Umbilical cord (tissue), 2 donors: Measurements from ENCODE around the gene ZNF516. TPM values are rescaled to one million over a fixed set of nuclear protein-coding genes. Genes with fewer than 3 reads are reported as not detected.

Experiments
- DNase-seq: peaks from one replicate; pipeline ENCODE4 v3.0.0-alpha.2; 2015; ENCODE audit warnings: low spot score
- total RNA-seq: library from RNA; depleted of rRNA; stranded (reverse); fragments of >200 nt; gene quantifications from one replicate; pipeline ENCODE4 v1.2.3, GENCODE V29; 2014; ENCODE audit warnings: low replicate concordance; ENCODE audit not compliant: insufficient read depth

The ZNF516 gene
- total RNA-seq, 1 donor from 2014 or later: 29.6 TPM

DNA sequence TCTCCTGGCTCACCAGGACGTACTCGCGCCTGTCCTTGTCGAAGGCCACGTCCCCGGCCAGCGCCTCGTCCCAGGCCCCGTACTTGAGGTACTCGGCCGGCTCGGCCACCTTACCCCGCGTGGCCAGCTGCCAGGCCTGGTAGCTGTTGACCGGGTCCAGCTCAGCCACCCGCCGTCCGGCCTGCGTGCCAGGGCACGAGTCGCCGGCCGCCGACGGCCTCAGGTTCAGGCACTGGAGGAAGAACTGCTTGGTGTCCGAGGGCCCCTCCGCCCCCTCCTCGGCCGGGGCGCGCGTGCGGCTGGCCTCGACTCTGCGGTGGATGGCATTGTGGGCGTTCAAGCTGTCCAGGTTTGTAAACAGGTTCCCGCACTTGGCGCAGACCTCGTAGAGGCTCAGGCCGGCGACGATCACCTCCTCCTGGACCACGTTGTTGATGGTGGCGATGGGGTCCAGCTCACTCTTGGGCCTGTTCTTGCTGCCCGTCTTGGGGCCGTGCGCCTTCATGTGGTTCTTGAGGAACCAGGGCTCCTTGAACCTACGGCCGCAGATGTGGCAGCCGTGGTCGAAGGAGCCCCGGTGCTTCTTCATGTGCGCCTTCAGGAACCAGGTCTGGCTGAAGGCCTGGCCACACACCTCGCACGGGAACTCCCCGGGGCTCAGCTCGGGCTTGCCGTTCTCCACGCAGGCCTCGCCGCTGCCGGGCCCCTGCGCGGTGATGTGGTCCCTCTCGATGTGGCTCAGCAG lies 53.2 kb downstream of the ZNF516 start:
- no peak for DNase-seq

DNA sequence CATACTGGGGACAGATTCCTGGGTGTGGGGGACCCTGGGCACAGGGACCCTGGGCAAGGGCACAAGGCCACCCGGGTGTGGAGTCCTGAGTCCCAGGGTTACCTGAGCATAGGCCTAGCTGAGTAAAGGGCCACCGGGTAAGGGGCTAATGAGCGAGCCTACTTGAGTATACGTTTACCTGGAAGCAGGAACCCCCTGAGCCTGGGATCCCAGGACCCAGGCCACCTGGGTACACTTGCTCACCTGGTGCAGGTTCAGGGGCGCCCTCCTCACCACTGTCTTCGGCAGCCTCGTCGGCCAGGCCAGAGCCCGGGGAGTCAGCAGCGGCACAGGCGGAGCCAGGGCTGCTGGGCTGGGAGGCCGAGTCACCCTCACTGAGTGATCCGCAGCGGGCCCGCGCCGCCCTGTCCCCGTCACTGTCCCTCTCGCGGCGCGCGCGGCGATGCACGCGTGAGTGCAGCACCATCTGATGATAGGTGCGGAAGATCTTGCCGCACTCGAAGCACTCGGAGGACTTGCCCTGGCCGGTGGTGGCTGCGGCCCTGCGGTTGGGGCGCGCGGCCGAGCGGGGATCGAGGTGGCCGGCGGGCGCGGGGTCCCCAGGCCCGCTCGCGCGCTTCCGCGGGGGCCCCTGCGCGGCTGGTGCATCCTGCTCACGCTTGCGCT lies 53.9 kb downstream of the ZNF516 start:
- no peak for DNase-seq

DNA sequence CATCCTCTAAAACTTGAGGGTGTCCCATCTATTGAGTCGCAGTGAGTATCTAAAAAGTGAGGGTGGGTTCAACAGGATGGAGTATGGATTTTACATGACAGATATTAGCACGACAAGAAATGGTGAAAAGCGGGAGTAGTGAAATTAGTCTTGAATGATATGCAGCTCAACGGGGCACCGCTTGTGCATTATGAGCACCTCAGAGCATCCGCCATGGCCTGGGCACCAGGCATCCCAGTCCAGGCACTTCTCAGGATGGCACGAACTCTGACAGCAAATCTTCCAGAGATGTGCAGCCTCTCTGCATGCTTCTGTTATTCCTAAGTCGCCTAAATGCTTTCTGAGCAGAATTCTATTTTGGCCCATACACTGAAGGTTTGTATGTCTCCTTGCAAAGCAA lies 57.1 kb downstream of the ZNF516 start:
- no peak for DNase-seq

DNA sequence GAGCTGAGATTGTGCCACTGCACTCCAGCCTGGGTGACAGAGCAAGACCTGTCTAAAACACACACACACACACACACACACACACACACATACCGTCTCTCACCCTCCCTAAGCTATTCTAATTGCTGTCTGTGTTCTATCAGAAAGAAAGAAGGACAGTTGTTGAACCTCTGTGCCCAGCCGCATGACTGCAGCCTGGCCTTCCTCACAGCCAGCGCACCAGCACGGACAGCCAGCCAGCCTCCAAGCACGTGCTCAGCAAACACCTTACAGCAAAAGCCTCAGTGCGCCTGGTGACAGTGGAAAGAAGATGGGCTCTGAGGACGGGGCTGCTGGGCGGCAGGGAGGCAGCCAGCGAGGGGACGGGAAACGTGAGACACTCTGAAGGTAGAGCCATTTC lies 58.0 kb downstream of the ZNF516 start:
- no peak for DNase-seq

DNA sequence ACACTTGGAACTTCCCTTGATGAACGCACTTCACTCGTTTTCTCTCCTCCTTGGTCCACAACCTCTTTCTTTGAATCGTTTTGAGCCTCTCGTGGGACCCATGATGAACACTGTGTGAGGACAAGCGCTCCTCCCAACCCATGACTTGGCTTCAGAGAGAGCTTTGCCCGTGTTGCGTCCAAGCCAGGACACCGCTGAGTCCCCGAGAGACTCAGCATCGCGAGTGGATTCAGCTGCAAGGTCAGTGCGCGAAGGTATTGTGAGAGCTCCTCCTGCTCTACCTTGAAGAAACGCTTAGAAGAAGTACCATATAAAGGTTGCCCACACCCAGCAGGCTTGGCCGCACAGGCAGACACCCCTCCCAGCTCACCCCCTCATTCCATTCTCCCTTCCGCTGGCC lies 58.7 kb downstream of the ZNF516 start:
- DNase-seq: no peak

DNA sequence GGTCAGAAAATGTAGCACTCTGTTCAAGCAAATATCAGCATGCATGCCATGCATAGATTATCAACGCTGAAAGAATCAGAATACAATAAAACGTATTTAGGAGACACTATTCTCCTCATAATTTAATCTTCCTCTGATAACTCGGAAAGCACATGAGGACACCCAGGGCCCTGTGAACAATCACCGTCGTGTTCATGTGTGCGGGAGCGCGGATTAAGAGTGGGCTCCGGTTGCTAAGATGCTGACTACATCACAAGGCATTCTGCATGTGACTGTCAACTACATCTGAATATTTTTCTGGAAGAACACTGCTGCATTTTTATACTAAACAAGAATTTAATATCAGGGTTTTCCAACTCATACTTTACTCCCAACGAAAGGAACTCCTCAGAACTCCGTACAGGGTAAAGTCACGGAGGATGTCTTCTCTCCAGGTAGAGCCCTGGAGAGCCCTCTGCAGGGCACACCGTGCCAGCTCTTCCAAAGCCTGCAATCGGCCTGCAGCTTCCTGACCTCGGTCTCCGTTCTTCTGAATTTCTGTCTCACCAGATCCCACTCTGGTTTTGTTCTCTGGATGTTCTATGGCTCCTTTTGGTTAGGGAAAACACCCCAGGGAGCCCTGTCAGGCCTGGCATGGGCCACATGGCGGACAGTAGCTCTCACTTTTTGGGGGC lies 59.6 kb downstream of the ZNF516 start:
- DNase-seq: no peak

DNA sequence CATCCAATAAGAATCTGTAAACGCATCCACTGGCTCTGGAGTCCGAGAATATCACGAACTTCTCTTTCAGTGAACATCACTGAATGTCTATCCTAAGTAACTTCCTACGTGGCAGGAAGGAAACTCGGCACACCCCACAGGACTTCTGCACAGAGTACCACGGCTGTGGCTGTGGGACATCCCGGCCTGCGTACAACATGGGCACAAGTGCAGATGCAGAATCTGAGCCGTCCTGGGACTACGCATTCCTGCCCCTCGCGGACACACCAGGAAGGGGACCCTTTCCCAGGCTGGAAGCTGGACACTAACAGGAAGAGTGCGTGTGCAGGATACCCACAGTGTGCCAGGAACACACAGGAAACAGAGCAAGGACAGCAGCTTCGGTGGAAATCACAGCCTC lies 60.6 kb downstream of the ZNF516 start:
- no peak for DNase-seq

DNA sequence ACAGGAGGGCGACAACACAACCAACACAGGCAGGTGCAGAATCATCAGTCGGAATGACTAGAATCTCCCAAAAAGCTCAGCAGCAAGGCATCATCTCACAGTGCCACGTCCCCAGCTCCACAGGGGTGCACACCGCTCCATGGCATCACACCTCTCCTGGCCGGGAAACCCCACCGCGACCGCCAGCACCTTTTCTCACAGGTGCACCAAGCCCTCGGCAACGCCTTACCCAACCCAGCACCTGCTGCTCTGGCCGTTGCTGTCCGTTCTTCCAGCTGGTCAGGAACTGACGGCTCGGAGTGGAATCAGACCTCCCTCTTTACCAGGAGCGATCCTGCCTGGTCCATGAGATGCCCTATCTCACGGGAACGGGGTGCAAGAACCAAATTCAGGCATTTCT lies 61.3 kb downstream of the ZNF516 start:
- no peak for DNase-seq

DNA sequence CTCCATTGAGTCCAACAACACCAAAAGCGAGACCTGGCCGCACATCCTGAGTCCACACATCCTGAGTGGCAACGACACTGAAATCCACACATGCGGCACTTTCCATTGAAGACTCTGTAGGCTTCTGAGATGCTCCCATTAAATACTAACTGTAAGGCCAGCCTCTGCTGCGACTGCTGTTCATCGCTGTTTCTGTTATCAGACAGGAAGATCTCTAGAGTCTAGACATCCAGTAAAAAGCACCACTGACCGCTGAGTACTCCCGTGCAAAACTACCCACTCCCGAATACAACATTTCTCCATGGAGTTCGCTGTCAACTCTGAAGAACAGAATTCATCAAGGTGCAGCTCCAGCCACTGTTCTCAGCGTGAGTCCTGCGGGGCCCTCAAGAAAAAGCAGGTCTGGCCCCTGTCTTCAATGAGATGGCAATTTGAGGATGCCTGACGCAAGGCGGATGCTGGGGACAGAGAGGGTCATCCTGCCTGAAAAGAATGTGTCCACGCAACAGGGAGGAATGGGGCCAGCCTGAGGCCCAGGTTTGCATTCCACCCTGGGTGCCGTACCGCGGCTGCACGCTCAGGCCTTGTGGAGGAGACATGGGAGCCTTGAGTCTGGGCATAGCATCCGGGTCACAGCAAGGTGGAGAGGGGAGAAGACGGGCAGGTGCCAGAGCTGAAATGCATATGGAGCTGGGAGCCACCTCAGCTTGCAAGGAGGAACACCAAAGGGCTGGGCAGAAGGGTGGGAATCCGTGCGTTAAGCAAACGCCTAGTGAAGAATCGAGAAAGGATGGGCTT lies 61.9 kb downstream of the ZNF516 start:
- DNase-seq: no peak

DNA sequence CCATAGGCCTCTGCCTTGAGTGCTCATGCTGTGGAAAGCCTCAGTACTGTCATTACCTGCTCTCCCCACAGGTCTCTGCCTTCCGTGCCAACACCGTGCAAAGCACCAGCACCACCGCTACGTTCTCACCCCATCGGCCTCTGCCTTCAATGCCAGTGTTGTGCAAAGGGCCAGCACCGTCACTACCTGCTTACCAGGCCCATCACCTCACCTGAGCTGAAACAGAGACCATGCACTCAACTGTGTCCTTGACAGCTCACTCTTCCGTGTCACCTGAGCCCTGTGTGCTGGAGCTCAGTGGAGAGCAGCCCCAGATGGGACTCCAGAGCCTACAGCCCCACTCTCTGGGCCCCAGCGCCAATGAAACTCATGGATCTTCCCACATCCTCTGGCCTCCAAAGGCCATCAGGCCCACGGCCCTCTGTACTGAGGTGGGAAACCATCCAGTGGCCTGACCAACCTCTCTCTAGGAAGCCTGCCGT lies 62.7 kb downstream of the ZNF516 start:
- DNase-seq: no peak

DNA sequence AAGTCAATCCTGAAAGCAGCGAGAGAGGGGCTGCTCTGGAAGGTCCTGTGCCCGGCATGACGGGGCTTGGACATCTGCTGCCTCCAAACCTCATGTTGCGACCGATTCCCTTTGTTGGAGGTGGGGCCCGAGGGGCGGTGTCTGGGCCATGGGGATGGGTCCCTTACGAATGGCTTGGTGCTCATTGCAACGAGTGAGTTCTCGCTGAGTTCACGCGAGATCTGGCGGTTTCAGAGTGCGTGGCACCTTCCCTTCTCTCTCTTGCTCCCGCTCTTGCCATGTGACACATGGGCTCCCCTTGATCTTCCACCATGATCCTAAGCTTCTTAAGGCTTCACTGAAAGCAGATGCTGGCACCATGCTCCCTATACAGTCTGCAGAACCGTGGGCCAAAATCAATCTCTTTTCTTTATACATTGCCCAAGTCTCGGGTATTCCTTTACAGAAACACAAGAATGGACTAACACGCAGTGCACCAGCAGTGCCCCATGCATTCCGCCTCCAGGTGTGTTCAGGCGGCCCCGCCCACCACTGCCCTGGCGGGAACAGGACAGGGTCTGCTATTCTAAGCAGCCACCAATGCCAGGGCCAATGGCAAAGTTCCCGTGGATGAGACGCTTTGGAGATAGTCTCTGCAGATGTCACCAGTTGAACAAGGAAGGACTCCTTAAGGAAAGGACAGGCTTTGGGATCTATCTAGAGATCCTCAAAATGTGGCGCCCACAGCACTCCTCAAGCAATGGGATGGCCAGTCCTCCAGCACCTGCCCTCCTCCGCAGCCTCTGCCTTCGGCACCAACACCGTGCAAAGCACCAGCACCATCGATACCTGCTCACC lies 63.4 kb downstream of the ZNF516 start:
- no peak for DNase-seq

DNA sequence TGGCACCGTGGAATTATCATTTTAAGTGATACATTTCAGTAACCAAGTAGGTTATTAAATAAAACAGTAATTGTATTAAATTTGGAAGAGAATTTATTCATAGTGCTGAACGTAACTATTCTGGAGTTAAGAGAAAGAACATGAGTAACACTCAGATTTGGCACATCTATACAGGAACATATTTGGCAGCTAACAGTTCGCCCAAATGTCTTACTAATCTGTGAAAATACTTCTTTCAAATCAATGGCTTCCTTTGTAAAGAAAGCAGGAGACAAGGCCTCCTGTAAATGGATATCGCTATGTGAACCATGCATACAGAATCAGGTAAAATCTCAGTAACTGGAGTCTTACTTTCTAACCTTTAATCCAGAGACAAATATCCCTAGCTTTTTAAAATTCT lies 64.4 kb downstream of the ZNF516 start:
- DNase-seq: no peak

DNA sequence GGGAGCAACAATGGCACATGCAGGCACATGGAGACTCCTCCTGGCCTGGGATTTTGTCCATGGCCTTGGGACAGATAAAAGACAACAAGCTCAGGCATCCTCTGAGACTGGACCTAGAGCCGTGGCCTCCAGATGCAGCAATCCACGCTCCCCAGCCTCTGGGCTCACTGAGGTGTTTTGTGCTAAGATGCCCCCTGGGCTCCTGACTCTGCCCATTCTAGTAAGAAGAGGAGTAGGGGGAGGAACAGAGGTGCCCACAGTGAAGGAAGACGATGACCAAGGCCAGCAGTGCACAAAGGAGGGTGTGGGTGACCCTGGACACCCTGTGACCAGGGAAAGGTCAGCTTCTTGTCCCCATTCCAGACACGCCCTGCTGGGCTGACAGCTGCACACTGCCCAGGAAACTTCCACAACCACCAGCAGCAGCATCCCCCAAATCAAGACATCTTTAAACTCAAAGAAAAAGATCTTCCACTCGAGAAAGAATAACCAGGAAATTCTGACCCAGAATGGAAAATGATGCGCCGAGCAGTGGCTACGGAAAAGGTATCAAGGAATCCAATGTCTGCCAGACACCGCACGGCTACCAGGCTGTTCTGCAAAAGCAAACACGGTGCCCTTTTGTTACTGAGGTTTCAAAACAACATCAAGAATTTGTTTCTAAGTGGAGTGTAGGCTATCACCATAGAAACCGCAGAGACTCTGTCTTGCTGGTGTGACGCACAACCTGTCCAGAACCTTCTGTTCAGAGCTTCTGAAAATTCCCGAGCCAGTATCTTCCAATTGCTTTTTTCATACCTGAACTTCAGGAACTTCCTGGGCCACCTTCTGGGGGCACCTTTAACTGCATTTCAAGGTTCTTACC lies 65.5 kb downstream of the ZNF516 start:
- DNase-seq: no peak

DNA sequence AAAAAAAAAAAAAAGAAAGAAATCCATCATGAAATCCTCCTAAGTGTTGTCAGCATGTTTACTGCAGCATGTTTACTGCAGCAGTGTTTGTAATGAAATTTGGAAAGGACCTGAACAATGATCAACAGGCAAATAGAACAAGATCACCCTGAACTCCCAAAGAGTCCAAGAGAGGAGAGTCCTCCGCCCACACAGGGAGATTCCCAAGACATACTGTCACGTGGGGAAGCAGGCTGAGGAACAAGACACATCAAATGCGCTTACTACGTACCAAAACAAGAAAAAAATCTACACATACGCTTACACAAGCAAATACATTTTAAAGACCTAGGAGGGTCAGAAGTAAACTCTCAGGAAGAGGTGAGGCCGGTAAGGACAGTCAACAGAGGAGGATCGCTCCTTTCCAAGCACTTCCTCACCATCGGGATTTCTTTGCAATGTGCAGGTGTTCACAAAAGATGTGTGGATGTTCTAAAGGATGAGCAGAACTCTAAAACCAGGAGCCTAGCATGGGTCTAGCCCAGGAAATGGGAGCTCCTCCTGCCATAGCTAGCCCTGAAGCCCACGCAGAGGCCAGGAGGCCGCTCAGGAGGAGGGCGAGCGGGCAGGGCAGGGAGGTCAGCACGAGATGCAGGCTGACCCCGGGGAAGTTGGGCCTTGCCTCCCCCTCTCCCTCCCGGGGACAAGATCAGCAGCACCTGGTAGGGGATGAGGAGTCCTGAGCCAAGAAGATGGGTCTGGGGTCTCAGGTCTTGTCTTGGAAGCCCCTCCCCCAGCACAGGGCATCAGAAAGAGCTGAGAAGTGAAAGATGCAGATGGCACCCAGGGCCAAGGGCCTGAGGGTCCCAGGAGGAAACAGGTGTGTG lies 66.4 kb downstream of the ZNF516 start:
- no peak for DNase-seq

DNA sequence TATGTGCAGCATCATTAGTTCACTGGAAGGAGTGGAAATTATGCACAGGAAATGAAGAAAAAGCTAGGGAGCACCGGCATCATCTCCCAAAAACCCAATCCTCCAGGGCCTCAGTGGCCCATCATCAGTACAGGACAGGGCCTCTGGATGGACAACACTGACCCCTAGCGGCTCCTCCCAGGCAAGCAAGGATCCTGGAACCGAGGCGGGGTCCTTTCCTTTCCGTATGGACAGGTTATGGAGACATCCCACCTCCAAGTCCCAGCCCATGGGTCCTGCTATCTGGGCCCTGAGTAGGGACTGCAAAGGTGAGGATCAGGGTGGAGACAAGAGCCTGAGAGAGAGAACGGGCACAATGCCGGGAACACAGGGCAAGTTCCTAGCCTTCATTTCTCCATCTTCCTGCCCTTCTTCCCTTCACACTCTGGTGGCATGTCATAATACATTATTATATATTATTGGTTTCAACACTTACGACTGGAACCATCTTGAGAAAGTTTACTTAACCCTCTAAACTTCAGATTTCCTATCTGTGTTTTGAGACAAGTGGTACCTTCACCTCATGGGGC lies 68.2 kb downstream of the ZNF516 start:
- DNase-seq: no peak

DNA sequence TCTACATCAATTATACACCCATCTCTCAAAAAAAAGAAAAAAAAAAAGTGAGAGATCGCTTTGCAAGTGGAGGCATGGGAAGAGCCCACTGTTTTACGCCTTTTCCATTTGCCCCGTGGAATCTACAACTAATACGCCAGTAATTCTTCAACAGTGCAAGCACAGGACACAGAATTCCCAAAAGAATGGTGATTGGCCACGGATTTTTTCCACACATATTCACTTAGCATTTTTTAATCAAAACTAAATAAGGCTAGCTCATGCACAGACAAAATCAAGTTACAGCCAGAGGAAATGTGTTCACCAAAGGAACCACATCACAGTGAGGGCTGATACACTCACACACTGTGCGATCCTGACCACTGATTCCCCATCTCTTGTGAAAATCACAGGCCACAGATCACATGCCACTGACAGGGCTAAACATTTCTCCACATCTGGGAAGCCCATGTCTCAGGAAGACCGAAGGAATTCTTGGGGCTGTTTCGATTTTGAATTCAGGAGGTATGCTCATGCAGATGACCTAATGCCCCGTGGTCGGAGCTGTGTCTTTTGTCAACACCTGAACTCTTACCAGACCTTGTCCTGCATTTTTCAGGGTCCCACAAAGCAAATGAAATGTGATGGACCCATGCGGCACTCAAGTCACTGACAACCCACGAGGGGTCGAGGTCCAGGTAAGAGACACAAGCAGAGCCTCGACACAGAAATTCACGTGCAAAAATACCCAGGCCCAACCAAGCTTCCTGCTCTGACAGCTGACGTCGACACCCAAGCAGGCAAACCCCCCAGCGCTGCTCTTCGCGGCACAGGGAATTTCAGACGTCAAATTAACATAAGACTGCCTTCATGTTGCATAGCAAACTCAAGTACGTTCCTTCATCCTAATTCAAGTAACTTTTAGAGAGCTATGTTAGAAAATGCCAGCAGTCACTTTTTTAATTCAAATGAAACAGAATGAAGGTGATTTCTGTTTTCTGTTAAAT lies 69.6 kb downstream of the ZNF516 start:
- no peak for DNase-seq

DNA sequence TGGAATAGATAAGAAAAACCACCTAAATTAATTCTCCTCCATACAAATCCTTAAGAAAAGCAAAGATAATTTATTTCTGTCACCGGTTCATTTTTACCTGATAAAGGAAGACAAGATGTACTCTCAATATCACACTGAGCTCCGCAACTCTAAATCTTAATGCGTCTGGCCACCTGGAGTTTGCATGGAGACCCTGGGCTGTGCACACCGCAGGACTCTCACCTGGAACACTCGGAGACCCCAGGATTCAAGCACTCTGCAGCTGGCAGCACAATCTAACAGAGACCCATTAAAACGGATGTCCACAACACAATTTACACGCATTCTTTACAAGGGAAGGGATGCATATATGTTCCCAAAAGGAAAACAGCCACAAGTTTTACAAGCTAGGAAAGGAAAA lies 72.2 kb downstream of the ZNF516 start:
- no peak for DNase-seq
